GM19372 (cell line): ENCODE measurements around the gene PKHD1.

Source experiments
- ATAC-seq: cut with Tn5 transposase; IDR thresholded peaks from one replicate; pipeline ENCODE4 v1.9.1; 2021; ENCODE audit warnings: mild to moderate bottlenecking, low read depth, moderate library complexity; ENCODE audit not compliant: unreplicated experiment

Gene PKHD1

DNA sequence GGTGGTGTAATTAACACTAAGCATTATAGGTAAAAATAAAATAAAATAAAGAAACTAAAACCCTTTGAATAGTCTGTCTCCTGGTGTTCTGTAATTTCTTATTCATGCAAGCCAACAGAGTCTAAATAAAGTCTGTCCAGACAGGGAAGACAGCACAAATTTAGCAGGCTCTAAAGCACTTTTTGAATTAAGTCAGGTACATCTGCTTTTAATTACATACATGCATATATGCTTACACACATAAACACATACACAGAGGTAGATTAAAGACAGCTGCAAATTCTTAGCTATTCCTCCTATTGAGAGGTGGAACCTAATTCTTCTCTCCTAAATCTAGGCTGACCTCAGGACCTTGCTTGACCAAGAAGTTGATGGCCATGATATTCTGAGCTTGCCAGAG is 262.5 kb downstream of the PKHD1 start:
- ATAC-seq = no peak

DNA sequence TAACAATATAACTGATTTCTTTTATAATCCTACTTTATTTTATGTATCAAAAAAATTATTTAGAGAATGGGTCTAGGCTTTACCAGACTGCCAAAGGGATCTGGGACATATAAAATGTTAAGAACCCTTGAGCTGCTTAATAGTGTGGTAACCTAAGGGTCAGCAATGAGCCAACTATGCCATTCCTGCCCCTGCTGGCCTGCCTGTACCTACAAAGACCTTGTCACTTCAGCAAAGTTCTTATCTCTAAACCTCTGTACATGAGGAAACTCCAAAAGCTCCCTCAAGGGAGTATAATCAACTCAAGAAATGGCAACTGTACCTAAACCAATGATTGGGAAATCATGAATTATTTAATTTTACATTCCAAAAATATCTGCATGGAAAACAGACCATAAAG is 266.9 kb downstream of the PKHD1 start:
- no peak for ATAC-seq

DNA sequence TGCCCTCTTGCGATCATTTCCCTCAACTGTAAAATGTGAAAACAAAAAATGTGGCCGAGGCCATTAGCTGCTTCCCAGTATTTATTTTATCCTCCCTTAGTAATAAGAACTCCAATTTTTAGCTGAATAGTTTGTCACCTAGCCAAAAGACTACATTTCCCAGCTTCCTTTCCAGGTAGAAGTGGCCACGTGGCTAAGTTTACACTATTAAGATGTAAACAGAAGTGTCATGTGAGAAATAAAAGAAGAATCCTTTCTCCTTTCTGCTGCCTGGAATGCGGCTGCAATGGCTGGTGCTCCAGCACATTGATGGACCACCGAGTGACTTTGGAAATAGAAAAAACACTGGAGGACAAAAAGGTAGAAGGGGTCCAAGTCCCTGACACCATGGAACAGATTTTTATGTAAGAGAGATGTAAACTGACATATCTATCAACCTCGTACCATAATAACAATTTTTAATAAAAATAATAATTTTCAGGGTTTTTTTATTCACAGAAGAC is 268.8 kb downstream of the PKHD1 start:
- no peak for ATAC-seq

DNA sequence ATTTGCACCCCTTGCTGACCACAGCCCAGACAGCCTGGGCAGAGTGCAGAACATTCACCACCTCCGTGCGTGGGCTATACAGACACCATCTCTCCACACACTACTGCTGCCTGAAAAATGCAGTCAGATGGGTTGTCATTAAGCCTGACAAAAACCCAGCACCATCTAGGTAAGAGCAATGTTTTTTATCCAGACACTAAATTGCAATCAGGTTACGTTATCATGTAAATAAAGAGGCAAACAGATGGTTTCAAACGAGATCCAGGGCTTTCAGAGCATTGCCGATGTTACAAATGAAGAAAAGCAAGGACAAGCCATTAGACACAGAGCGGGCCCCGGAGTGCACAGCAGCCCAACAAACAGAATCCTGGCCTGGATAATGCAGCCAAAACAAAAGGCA is 269.6 kb downstream of the PKHD1 start:
- no peak for ATAC-seq

DNA sequence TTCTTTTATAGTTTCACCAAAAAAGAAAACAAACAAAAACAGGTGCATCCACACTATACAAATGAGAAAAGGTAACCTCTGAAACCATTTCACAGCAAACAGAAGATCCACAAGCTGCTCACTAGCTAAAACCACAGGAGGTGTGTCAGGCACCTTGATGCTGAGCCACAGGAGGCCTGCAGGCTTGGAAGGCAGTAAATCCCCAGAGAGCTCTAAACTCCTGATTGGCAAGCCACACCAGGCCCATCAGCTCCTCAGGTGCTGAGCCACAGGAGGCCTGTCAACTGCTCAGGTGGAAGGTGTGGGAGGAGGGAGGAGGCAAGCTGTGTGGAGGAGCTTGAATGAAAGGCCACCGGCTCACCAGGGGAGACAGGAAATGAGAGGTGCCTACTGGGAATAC is 273.0 kb downstream of the PKHD1 start:
- no peak for ATAC-seq

DNA sequence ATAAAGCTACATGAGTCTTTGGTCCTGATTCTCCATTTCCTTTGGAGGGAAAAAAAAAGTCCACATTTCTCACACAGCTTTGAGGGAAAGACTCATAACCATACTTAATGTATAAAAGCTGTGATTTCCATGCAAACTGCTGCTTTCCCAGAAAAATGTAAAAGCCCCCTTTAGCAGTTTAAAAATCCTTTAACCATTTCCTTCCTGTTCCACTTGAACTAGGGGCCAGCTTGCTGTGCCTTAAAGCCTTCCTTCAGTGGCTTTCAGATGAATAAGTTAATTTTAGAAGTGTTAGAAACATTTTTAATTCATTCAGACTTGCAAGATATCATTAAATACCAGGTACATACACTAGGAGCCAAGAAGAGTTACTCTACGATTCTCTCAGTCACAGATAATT is 273.5 kb downstream of the PKHD1 start:
- no peak for ATAC-seq

DNA sequence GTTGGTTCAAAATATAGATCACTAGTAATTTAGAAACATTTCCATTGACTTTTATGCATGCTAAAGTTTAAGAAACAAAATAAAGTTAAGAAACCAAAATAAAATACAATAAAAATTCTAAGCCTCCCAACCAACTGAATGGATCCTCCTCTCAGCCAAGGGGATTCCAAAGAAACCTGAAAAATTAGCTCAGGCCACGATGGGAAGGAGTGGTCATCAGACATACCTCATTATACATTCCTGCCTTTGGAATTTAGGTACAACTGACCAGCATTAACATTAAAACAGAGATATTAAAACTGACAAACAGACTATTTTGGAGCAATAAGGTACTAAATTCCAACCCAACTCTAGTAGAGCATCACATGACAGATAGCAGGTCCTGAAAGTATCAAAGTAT is 275.2 kb downstream of the PKHD1 start:
- ATAC-seq = no peak

DNA sequence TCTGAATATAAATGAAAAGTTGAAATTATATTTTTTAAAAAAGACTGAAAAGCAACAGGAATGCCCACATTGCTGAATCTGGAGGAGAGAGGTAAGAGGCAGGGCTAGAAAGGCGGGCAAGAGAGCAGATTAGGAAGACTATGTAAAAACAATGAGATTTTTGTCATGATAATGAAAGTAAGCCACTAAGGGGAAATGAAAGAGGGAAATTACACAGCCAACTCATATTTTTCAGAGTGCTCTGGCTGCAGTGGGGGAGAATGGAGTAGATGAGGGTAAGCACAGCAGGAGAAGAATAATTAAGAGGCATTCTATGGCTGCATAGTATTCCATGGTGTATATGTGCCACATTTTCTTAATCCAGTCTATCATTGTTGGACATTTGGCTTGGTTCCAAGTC is 281.9 kb downstream of the PKHD1 start:
- ATAC-seq = no peak

DNA sequence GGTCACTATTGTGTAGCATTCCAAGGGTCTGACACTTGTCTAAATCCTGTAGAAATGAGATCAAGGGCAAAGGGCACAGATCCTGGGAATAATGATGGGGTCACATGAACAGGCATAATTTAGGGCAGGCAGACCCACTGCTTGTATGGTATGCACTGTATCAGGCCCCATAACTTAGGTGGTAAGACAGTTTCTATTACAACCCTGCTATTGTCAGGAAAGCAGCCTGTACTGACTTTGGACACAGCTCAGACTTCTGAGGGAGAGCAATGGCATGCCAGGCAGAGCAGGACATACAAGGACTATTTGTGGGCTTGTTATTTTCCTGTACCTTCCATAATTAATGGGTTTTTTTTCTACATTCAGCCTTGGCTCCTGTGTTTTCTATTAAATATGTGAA is 286.8 kb downstream of the PKHD1 start:
- no peak for ATAC-seq

DNA sequence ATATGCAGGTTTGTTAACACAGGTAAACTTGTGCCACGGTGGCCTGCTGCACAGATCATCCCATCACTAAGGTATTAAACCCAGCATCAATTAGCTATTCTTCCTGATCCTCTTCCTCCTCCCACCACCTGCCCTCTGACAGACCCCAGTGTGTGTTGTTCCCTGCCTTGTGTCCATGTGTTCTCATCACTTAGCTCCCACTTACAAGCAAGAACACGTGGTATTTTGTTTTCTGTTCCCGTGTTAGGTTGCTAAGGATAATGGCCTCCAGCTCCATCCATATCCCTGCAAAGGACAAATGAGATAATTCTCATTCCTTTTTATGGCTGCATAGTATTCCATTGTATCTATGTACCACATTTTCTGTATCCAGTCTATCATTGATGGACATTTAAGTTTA is 294.0 kb downstream of the PKHD1 start:
- ATAC-seq = no peak

DNA sequence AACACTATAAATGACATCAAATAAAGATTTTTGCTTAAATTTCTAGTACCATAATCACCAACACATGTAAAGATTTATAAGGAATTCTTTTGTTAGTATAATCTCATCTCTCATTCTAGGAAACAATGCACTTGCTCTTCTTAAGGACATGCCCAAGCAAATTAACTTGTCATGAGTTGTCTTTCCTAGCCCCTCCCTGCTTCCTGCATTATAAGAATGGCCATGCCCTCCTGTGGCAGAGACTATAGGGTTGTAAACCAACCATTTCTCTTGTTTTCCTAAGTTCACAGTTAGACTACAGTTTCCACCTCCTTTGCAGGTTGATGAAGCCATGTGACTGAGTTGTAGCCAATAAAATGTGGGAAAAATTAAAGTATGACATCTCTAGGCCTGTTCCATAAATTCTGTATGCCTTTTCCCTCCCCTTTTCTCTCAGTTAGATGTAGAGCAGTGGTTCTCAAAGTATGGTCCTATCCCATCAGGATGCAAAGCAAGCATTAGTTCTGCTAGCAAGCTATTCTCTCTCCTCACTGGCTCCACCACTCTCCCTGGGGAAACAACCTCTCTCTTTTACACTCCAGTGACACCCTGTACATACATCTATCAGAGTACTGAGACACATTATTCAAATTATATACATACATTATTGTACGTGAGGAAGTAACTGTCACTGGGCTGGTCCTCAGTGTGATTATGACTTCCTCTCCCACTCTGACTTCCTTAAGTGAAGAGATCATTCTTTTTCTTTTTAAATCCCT is 295.0 kb downstream of the PKHD1 start:
- no peak for ATAC-seq

DNA sequence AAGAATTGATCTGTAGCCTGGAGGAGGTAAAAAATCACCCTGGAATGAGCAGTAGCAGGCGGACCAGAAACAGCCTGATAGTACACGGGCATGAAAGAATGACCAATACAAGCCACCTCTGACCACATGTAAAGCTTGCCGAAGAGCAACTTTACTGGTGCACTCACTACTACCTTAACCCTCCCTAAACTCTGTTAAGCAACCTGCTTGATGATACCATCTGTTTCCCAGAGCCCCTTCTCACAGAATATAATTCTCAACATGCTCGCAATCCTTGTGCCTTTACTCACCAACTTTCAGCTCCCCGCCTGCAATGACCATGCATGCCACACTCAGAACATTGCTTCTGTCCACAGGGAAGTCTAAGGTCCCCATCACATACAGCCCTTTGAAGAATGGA is 296.5 kb downstream of the PKHD1 start:
- ATAC-seq = no peak

DNA sequence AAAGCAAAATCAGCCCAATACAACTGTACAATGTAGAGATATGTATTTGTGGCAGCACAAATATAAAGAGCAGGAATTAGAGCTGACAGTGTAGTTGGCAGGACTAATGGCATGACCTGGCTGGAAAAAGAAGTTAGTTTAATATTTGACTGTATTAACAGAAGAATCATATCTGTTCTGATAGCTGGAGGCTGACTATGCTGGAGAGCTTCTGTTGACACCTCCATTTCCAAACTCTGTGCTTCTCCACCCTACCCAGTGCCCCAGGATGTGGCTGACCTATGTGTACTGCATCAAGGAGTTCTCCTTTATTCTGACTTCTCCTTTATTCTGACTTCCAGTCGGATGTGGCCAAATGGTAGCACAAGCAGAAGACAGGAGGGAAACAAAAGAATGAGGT is 299.3 kb downstream of the PKHD1 start:
- no peak for ATAC-seq

DNA sequence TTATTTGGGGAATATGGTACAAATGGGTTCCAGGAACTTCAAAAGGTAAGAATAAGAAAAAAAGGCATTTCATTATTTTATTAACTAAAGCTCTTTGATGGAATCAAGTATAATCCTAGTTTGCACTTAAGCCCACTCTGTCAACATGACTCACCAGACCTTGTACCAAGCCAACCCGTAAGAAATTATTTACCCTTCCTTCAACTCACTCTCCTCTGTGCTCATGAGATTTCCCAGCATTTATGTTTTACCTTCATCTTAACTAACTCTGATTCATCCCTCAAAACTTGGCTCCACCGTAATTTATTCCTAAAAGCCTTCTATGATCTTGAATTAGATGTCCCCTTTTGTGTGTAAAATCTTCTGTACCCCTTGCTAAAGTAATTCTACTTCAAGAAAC is 308.7 kb downstream of the PKHD1 start:
- no peak for ATAC-seq

DNA sequence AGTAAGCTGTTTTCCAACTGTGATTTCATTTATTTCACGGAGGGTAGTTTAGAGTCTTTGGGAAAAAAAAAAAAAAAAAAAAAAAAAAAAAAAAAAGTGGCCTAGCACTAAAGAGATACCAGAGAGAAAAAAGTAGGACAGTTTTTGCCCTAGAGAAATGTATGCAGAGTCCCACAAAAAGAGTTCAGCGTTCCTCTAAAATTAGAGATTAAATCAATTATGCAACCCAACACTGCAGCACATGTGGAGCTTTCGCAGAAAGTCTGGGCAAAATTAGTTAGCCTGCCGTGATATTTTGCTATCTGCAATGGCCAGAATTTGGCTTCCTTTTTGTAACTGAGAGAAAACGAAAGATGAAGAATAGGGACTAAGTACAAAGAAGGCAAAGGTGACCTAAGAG is 309.8 kb downstream of the PKHD1 start:
- no peak for ATAC-seq

DNA sequence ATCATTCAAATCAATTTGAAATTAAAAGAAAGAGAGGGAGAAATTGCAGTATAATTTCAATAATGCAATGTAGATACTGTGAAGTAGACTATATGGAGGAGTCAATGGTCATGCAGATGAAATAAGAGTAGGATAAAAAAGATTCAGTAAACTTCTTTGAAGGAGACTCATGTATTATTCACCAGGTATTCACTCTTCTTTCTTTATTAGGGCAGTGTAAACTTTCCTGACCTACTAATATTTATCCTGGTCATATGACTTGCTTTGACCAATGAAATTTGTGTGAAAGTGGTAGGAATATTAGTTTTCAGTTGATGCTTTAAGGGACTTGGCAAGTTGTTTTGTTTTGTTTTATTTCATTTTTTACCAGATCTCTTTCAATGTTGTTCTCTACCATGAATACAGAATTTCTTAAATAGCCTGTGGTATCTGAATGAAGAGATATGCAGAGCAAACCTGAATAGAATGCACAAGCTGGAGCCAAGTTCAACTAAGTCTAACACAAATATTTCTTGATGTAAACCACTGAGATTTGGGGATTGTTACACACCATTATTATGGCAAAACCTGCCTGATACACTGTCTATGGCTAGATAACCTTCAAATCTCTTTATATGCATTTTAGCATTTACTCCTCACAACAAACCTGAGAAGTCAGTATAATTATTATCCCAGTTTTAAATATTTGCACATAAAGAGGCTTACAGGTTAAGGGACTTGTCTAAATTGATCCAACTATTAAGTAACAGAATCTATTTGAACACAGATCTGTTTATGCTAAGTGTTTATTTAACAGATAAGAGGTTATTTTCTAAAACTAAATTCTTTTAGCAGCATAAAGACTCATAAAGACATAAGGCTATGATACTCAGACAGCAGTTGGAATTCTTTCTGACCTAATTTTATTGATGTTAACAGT is 311.2 kb downstream of the PKHD1 start:
- ATAC-seq = no peak

DNA sequence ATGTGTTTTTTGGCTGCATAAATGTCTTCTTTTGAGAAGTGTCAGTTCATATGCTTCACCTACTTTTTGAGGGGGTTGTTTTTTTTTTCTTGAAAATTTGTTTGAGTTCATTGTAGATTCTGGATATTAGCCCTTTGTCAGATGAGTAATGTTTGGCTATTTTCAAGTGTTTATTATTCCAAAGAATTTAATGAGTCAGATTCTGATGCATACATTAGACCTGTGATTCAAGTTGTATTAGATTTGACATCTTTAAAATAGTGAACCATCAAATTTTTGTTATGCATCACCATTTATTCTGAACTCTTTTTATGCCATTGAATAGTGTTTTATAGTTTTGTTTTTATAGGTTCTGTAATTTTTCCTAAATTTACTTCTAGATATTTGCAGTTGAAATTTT is 319.3 kb downstream of the PKHD1 start:
- no peak for ATAC-seq

DNA sequence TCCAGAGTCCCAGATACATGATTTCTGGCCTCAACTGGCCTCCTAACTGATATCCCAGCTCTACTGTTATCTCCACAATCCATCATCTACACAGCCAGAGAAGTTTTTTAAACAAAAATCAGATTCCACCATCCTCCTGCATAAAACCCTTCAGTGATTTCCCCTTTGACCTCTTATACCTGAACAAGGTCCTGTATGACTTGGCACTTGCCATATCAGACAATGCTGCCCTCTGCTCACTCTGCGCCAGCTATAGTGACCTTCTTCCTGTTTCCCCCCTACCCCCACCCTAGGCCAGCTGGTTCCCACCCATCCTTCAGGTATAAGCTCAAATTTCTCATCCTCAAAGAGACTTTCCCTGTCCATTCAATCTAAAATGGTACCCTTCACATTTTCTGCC is 322.2 kb downstream of the PKHD1 start:
- ATAC-seq = no peak

DNA sequence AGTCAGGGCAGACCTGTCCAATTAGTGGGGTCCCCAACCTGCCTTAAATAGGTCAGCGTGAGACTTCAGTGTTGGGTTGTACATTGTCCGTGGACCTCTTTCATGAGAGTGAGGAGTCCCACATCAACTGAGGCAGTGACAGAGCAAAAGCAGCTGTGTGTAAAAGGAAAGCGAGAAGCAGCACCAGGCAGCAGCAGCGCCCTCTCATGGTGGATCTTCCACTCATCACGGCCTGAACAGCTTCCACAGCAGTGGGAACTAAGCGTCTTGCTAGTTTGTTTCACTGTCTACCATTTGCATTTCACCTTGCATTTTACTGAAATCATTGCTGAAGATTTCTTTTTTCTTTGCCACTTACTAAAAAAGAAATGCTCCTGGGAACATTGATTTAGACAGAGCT is 333.8 kb downstream of the PKHD1 start:
- no peak for ATAC-seq

DNA sequence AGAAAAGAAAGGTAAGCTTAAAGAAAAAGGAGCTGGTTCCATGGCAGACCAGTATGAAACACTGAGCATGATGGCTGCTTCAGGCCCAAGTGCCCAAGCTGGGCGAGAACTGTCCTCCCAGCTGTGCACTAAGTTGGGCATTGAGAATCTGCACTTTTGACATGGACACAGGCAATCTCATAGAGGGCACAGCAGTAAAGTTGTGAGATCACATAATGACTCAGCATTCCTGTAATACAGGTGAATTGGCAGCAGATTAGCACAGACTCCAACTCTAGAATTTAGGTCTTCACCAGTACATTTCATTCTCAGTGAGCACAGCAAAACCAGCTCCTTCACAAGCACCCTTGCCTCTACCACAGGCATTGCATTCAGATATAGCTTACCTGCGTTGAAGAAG is 343.4 kb downstream of the PKHD1 start:
- no peak for ATAC-seq

DNA sequence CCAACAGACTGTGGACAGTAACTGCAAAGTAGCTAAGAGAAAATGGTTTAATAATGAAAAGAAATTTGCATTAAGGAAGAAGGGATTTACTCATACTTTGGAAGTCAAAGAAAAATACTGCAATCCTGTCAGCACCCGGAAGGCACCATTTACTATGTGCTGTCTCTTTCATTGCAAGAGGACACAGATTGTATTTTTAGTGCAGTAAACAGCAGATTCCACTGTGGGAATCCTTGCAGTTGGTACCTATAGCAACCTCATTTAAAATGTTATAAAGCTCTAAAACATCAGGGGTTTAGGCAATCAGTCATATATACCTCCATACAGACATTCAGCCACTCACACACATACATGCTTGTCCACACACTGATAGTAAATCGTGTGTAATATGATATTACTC is 346.8 kb downstream of the PKHD1 start:
- ATAC-seq = no peak

DNA sequence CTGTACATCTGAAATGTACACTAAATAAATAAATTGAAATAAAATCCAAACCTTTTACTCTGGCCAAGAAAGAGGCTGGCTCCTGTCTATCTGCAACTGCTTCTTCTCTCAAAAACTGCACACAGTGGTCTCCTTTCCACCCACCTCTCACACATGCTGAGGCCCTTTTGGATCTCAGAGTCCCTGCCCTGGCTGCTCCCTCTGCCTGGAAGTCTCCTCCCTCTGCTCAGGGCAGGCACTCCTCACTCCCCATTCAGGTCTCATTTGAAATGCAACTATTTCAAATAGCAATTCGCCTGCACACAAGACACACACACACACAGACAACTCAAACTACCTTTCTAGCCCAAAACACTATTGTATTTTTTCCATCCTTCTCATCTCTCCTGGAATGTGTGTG is 348.8 kb downstream of the PKHD1 start:
- ATAC-seq = no peak
